Endothelial cell of umbilical vein (primary cell): Measurements from ENCODE around the gene QSOX2. TPM values are rescaled to one million over a fixed set of nuclear protein-coding genes. Genes with fewer than 3 reads are reported as not detected.

Source experiments
- BruUV-seq: library from RNA; stranded (reverse); fragments of 400-500 nt; replicated peaks from 2 replicates; lab custom pipeline; 2021; lab: Mats Ljungman, UMichigan
- CTCF ChIA-PET: fragments of 300-600, 350-600 bp; sonication (Branson Sonifier 250); formaldehyde crosslinking; loops from one replicate; lab custom pipeline; 2021; ENCODE audit warnings: antibody characterized with exemption, inconsistent platforms; lab: Charles Lee
- POLR2A ChIA-PET: fragments of 300-600, 350-600 bp; sonication (Branson Sonifier 250); formaldehyde crosslinking; loops from one replicate; lab custom pipeline; 2021; ENCODE audit warnings: antibody characterized with exemption, inconsistent platforms; lab: Charles Lee
- DNase-seq: peaks from one replicate; pipeline ENCODE4 v3.0.0-alpha.2; 2011; ENCODE audit warnings: low read depth, low spot score
- FAIRE-seq: peaks from 2 replicates; lab custom pipeline; 2011; peaks lifted over from hg19 to GRCh38; lab: Jason Lieb, UNC
- H2AFZ ChIP-seq: 2 replicates; pipeline ENCODE4 v1.6.0; 2012; ENCODE audit warnings: low read depth, low read length, control low read depth, inconsistent platforms
- H3K27ac ChIP-seq: 2 replicates; pipeline ENCODE4 v1.5.1; 2011; ENCODE audit warnings: low read depth, mild to moderate bottlenecking, control low read depth, low read length, moderate library complexity; ENCODE audit not compliant: insufficient read depth
- H3K27me3 ChIP-seq, 2 experiments: 2 replicates each; pipeline versions ENCODE4 v1.6.0 to v1.6.1; 2011; ENCODE audit warnings: low read length in 2 of 2, mixed read lengths in 1 of 2; ENCODE audit not compliant: control insufficient read depth in 2 of 2, insufficient read depth in 2 of 2
- H3K36me3 ChIP-seq, 2 experiments: 2 replicates in 1 of 2; 3 replicates in 1 of 2; pipeline ENCODE4 v1.5.1; 2011; ENCODE audit warnings: low read length in 2 of 2, mild to moderate bottlenecking in 1 of 2, moderate library complexity in 1 of 2; ENCODE audit not compliant: control insufficient read depth in 2 of 2, insufficient read depth in 2 of 2; ENCODE audit errors: extremely low read depth in 1 of 2
- H3K4me1 ChIP-seq: 3 replicates; pipeline ENCODE4 v1.5.1; 2011; ENCODE audit warnings: mild to moderate bottlenecking, low read length; ENCODE audit not compliant: control insufficient read depth, insufficient read depth; ENCODE audit errors: extremely low read depth
- H3K4me2 ChIP-seq: 2 replicates; pipeline ENCODE4 v1.6.1; 2011; ENCODE audit warnings: low read length, control low read depth, mixed read lengths; ENCODE audit not compliant: insufficient read depth
- H3K4me3 ChIP-seq, 3 experiments: fragments of 200-600 bp in 1 of 3; sonication (generic), shearing (Covaris generic) in 1 of 3; replicated peaks in 1 of 3; 2 replicates each; pipeline ENCODE4 v1.5.1; 2011 to 2016; ENCODE audit warnings: control low read depth in 3 of 3, low read length in 3 of 3, mild to moderate bottlenecking in 2 of 3, inconsistent platforms in 1 of 3, low read depth in 1 of 3, moderate library complexity in 1 of 3; ENCODE audit not compliant: insufficient read depth in 1 of 3
- H3K79me2 ChIP-seq: 2 replicates; pipeline ENCODE4 v1.6.0; 2012; ENCODE audit warnings: low read length, inconsistent platforms; ENCODE audit not compliant: control insufficient read depth, insufficient read depth
- H3K9ac ChIP-seq: replicated peaks from 2 replicates; pipeline ENCODE3; 2011; ENCODE audit warnings: low read length, control low read depth; ENCODE audit not compliant: insufficient read depth; ENCODE audit errors: extremely low read depth
- H3K9me1 ChIP-seq: replicated peaks from 3 replicates; pipeline ENCODE4 v1.6.0; 2011; ENCODE audit warnings: mild to moderate bottlenecking, low read length; ENCODE audit not compliant: control insufficient read depth, insufficient read depth; ENCODE audit errors: extremely low read depth
- H3K9me3 ChIP-seq: replicated peaks from 2 replicates; pipeline ENCODE4 v1.5.1; 2012; ENCODE audit warnings: low read length, inconsistent platforms; ENCODE audit not compliant: control insufficient read depth, insufficient read depth
- H4K20me1 ChIP-seq: replicated peaks from 2 replicates; pipeline ENCODE3; 2011; ENCODE audit warnings: mild to moderate bottlenecking, low read length; ENCODE audit not compliant: control insufficient read depth, insufficient read depth; ENCODE audit errors: extremely low read depth
- CTCF ChIP-seq, 2 donors: IDR thresholded peaks; 1 replicate in 1 of 2; 2 replicates in 1 of 2; pipeline ENCODE4 v1.5.1; 2011; ENCODE audit warnings: low read length in 2 of 2, mild to moderate bottlenecking in 2 of 2, moderate library complexity in 2 of 2, control low read depth in 1 of 2, inconsistent platforms in 1 of 2, low read depth in 1 of 2; ENCODE audit not compliant: insufficient read depth in 1 of 2; ENCODE audit errors: extremely low read depth in 1 of 2
- FOS ChIP-seq: IDR thresholded peaks from 2 replicates; pipeline ENCODE4 v1.6.1; 2011; ENCODE audit warnings: mild to moderate bottlenecking, low read length, moderate library complexity, borderline replicate concordance; ENCODE audit not compliant: insufficient read depth
- GATA2 ChIP-seq: IDR thresholded peaks from 2 replicates; pipeline ENCODE4 v1.7.0; 2011; ENCODE audit warnings: low read depth, mild to moderate bottlenecking, moderate library complexity, mixed read lengths, low read length; ENCODE audit not compliant: insufficient read length, insufficient read depth
- JUN ChIP-seq: IDR thresholded peaks from 2 replicates; pipeline ENCODE4 v1.6.1; 2011; ENCODE audit warnings: borderline replicate concordance, low read depth; ENCODE audit not compliant: insufficient read length, insufficient read depth
- POLR2A ChIP-seq: IDR thresholded peaks from 2 replicates; pipeline ENCODE4 v1.6.1; 2012; ENCODE audit warnings: low read depth, mild to moderate bottlenecking, control low read depth, low read length
- POLR2AphosphoS5 ChIP-seq: IDR thresholded peaks from 2 replicates; pipeline ENCODE4 v1.6.1; 2012; ENCODE audit warnings: low read depth, mild to moderate bottlenecking, control low read depth, low read length, moderate library complexity; ENCODE audit not compliant: insufficient read depth
- dilution Hi-C: fragments of 300-500 bp; cut with MboI; formaldehyde crosslinking; loops from one replicate; pipeline ENCODE4 v1.15.0; 2019; ENCODE audit warnings: low sequenced_read_pairs; ENCODE audit not compliant: extremely low pct_ligation_motif_present
- intact Hi-C: fragments of 100-400 bp; cut with micrococcal nuclease; formaldehyde crosslinking; loops from one replicate; pipeline ENCODE4 v1.10.0; 2022
- polyA plus RNA-seq, 4 experiments: library from polyadenylated mRNA; depleted of rRNA in 3 of 4; stranded (reverse) in 3 of 4; unstranded in 1 of 4; fragments of >200 nt; gene quantifications; 2 replicates each; pipeline versions ENCODE4 v1.2.1 to v1.2.3, GENCODE V29; 2011 to 2012; ENCODE audit warnings: missing spikeins in 1 of 4
- total RNA-seq: library from RNA; stranded (reverse); gene quantifications from 2 replicates; pipeline ENCODE4 v1.2.3, GENCODE V29; 2021
- TF ChIP-seq, protein P1 (sequence below): IDR thresholded peaks from 2 replicates; pipeline ENCODE4 v1.6.1; 2011; ENCODE audit not compliant: insufficient read depth, insufficient read length

The QSOX2 gene
- total and polyA plus RNA-seq, 2 donors (not counting 3 experiments of a cell fraction or from before 2014, with no cell fraction given): 16.4 to 23.4 TPM

DNA sequence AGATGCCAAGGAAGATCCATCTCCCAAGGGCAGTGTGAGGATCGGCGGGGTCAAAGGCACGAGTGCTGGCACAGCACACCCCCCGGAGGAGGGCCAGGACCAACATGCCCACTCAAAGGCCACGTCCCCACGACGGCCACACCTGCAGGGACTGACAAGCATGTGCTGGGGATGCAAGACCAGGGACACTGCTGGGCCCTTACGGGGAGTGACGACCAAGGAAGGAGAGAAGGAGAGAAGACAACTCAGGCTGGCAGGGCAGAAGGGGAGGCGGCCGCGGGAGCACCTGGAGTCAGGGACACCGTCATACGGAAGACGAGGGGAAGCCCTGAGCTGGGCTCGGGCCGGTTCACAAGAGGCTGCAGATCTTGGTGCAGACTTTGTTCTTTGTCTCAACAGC lies 10.4 kb downstream of the QSOX2 start:
- Histone ChIP-seq H4K20me1 (no peaks in the 10 kb centered on the region), H3K4me1 (no peaks in the 10 kb centered on the region), H3K27me3 (no peaks in the 10 kb centered on the region), H2AFZ (no peak overlapping the region), H3K9ac (no peak overlapping the region), H3K4me2 (no peak overlapping the region), H3K36me3 (peaks cover 0 to 7% of the 10 kb centered on the region in 2 experiments), H3K4me3 (no peak overlapping the region), H3K9me1 (no peaks in the 10 kb centered on the region), H3K79me2 (no peaks in the 10 kb centered on the region), H3K9me3 (no peaks in the 10 kb centered on the region), H3K27ac (no peak overlapping the region)
- BruUV-seq: no TSS peak
- CTCF ChIA-PET: interaction anchor here (1.7 kb wide), 1 partner anchor 10 kb away, joined by 5 read pairs; no protein-coding TSS in a partner anchor
- TF ChIP-seq, protein P1, sequence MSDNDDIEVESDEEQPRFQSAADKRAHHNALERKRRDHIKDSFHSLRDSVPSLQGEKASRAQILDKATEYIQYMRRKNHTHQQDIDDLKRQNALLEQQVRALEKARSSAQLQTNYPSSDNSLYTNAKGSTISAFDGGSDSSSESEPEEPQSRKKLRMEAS: no peak
- TF ChIP-seq POLR2A (no peak), FOS (no peak), CTCF (IDR thresholded peaks at IDR 0.05; ENCODE audit: extremely low read depth in 1 of 2, insufficient read depth in 1 of 2, low read depth in 1 of 2, low read length in 2 of 2) (no peak), GATA2 (no peak), JUN (no peak), POLR2AphosphoS5 (no peak)
- DNase-seq (no peak), FAIRE-seq (no peak)
- intact Hi-C loops: no loop called here
- dilution Hi-C loops: no loop called here
- POLR2A ChIA-PET: no interaction called here
